ENCODE measurements around the gene SLC15A3. TPM values are rescaled to one million over a fixed set of nuclear protein-coding genes. Genes with fewer than 3 reads are reported as not detected.

SLC15A3 gene
- total and polyA plus RNA-seq, 2 donors (not counting 1 experiment from before 2014, with no cell fraction given) = 10.5 to 29.9 TPM

DNA sequence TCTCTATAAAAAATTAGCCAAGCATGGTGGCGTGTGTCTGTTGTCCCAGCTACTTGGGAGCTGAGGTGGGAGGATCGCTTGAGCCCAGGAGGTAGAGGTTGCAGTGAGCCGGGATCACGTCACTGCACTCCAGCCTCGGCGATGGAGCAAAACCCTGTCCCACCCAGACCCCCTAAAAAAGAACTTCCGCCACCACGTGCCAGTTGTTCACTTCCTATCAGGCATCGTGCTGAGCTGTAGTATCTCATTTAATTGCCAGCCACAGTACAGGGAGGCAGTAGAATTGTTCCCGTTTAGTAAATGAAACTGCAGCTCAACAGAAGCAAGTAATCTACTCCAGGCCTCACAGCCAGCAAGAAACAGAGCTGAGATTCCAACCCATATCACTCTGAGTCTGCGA, 30.7 kb downstream of the SLC15A3 start:
- peaks cover 16% of the 10 kb centered on the region for H3K79me2 ChIP-seq (ENCODE audit: control insufficient read depth, insufficient read depth, low read length)
- peaks cover 14% of the 10 kb centered on the region for H3K4me1 ChIP-seq (ENCODE audit: control insufficient read depth, extremely low read depth, insufficient read depth, low read length)
- H3K4me2 ChIP-seq (ENCODE audit: extremely low read depth, insufficient read depth, low read length) = no peak overlapping the region
- H3K9me3 ChIP-seq (ENCODE audit: control insufficient read depth, insufficient read depth, low read depth, low read length) = no peaks in the 10 kb centered on the region
- H3K4me3 ChIP-seq (replicated peaks in 1 of 4; ENCODE audit: control extremely low read depth in 1 of 4, insufficient read depth in 1 of 4, low read depth in 3 of 4, low read length in 4 of 4) = no peak overlapping the region
- H2AFZ ChIP-seq (ENCODE audit: low read length) = no peak overlapping the region
- no peak overlapping the region for H3K9ac ChIP-seq (ENCODE audit: insufficient read depth, low read length)
- H4K20me1 ChIP-seq (ENCODE audit: control insufficient read depth, extremely low read depth, insufficient read depth, low read length) = no peaks in the 10 kb centered on the region
- no peak for DNase-seq (ENCODE audit: low read depth in 2 of 2)
- H3K36me3 ChIP-seq (ENCODE audit: control insufficient read depth, insufficient read depth, low read length) = peaks cover 15% of the 10 kb centered on the region
- no peaks in the 10 kb centered on the region for H3K27me3 ChIP-seq (ENCODE audit: control insufficient read depth, insufficient read depth, low read length)
- TF ChIP-seq, protein P1, sequence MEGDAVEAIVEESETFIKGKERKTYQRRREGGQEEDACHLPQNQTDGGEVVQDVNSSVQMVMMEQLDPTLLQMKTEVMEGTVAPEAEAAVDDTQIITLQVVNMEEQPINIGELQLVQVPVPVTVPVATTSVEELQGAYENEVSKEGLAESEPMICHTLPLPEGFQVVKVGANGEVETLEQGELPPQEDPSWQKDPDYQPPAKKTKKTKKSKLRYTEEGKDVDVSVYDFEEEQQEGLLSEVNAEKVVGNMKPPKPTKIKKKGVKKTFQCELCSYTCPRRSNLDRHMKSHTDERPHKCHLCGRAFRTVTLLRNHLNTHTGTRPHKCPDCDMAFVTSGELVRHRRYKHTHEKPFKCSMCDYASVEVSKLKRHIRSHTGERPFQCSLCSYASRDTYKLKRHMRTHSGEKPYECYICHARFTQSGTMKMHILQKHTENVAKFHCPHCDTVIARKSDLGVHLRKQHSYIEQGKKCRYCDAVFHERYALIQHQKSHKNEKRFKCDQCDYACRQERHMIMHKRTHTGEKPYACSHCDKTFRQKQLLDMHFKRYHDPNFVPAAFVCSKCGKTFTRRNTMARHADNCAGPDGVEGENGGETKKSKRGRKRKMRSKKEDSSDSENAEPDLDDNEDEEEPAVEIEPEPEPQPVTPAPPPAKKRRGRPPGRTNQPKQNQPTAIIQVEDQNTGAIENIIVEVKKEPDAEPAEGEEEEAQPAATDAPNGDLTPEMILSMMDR (conservative IDR thresholded peaks at IDR 0.05 in 1 of 2, IDR thresholded peaks at IDR 0.05 in 1 of 2; ENCODE audit: low read depth in 1 of 2, low read length in 2 of 2) = no peak
- TF ChIP-seq EZH2 (IDR thresholded peaks at IDR 0.05; ENCODE audit: low read length, missing control alignments) = no peak
- no peak overlapping the region for H3K27ac ChIP-seq (ENCODE audit: insufficient read depth, low read length)

DNA sequence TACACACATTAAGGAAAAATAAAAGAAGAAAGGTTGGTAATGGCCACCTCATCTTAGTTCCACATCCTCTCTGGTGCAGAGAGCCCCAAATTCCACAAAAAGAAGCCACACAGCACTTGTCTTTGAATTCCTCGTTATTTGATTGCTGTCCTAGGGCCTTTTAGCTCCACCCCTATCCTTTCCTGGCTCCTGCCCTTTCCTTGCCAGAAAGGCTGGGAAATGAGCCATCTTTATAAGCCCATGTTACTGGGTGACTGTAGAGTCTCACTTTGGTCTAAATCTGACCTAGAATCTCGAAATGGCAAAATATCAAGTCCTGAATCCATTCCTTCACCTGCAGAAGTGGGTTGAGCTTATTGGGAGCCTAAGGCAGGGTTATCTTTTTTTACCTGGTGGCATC, 32.0 kb downstream of the SLC15A3 start:
- Histone ChIP-seq H3K9me3 (ENCODE audit: control insufficient read depth, insufficient read depth, low read depth, low read length) (no peaks in the 10 kb centered on the region), H3K4me3 (replicated peaks in 1 of 4; ENCODE audit: control extremely low read depth in 1 of 4, insufficient read depth in 1 of 4, low read depth in 3 of 4, low read length in 4 of 4) (no peak overlapping the region), H4K20me1 (ENCODE audit: control insufficient read depth, extremely low read depth, insufficient read depth, low read length) (no peaks in the 10 kb centered on the region), H3K79me2 (ENCODE audit: control insufficient read depth, insufficient read depth, low read length) (peaks cover 20% of the 10 kb centered on the region), H3K27me3 (ENCODE audit: control insufficient read depth, insufficient read depth, low read length) (no peaks in the 10 kb centered on the region), H2AFZ (ENCODE audit: low read length) (no peak overlapping the region), H3K36me3 (ENCODE audit: control insufficient read depth, insufficient read depth, low read length) (peaks cover 15% of the 10 kb centered on the region), H3K4me2 (ENCODE audit: extremely low read depth, insufficient read depth, low read length) (no peak overlapping the region), H3K9ac (ENCODE audit: insufficient read depth, low read length) (no peak overlapping the region), H3K4me1 (ENCODE audit: control insufficient read depth, extremely low read depth, insufficient read depth, low read length) (peaks cover 14% of the 10 kb centered on the region), H3K27ac (ENCODE audit: insufficient read depth, low read length) (no peak overlapping the region)
- TF ChIP-seq, protein P1 (conservative IDR thresholded peaks at IDR 0.05 in 1 of 2, IDR thresholded peaks at IDR 0.05 in 1 of 2; ENCODE audit: low read depth in 1 of 2, low read length in 2 of 2) = no peak
- TF ChIP-seq EZH2 (IDR thresholded peaks at IDR 0.05; ENCODE audit: low read length, missing control alignments) = no peak
- peak in 1 of 2 donors; percentile 19 for DNase-seq (ENCODE audit: low read depth in 2 of 2)

DNA sequence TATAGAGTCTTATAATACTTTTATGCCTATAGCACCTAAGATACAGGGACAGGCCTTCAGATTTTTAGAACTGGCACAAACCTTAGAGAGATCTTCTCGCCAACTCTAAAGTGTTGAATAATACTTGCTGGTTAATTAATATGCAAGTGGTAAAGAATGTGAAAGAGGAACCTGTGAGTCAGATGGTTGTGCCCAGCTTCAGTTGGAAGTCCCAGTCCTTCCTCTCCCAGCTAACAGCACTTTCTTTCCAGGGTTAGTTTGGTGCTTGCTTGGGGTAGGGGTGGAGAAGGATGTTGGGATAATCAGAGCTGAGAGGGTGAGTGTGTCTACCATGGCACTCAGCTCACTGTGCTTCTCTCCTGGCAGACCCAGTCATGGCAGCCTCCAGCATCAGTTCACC, 32.7 kb downstream of the SLC15A3 start:
- Histone ChIP-seq H3K4me2 (ENCODE audit: extremely low read depth, insufficient read depth, low read length) (no peak overlapping the region), H3K4me1 (ENCODE audit: control insufficient read depth, extremely low read depth, insufficient read depth, low read length) (peaks cover 14% of the 10 kb centered on the region), H3K9me3 (ENCODE audit: control insufficient read depth, insufficient read depth, low read depth, low read length) (no peaks in the 10 kb centered on the region), H3K4me3 (replicated peaks in 1 of 4; ENCODE audit: control extremely low read depth in 1 of 4, insufficient read depth in 1 of 4, low read depth in 3 of 4, low read length in 4 of 4) (no peak overlapping the region), H3K27ac (ENCODE audit: insufficient read depth, low read length) (no peak overlapping the region), H3K27me3 (ENCODE audit: control insufficient read depth, insufficient read depth, low read length) (no peaks in the 10 kb centered on the region), H3K9ac (ENCODE audit: insufficient read depth, low read length) (no peak overlapping the region), H3K79me2 (ENCODE audit: control insufficient read depth, insufficient read depth, low read length) (peaks cover 20% of the 10 kb centered on the region), H2AFZ (ENCODE audit: low read length) (no peak overlapping the region), H3K36me3 (ENCODE audit: control insufficient read depth, insufficient read depth, low read length) (peaks cover 15% of the 10 kb centered on the region), H4K20me1 (ENCODE audit: control insufficient read depth, extremely low read depth, insufficient read depth, low read length) (no peaks in the 10 kb centered on the region)
- TF ChIP-seq EZH2 (IDR thresholded peaks at IDR 0.05; ENCODE audit: low read length, missing control alignments) = no peak
- TF ChIP-seq, protein P1 (conservative IDR thresholded peaks at IDR 0.05 in 1 of 2, IDR thresholded peaks at IDR 0.05 in 1 of 2; ENCODE audit: low read depth in 1 of 2, low read length in 2 of 2) = no peak
- no peak for DNase-seq (ENCODE audit: low read depth in 2 of 2)
